ENCODE data around the gene IGDCC3.

IGDCC3 gene

GRCh38 chr15:65311760-65312159 is 66.0 kb downstream of the IGDCC3 start:
- H3K4me3 Mint-ChIP-seq: no peak overlapping the region
- H3K27ac Mint-ChIP-seq: no peak overlapping the region
- peaks cover 4% of the 10 kb centered on the region for H3K27me3 Mint-ChIP-seq
- no peaks in the 10 kb centered on the region for H3K36me3 Mint-ChIP-seq
- no peak for ATAC-seq (ENCODE audit: low read depth)
- DNase-seq (ENCODE audit: low spot score in 2 of 2): no peak
- H3K4me1 Mint-ChIP-seq: no peaks in the 10 kb centered on the region
- no peaks in the 10 kb centered on the region for H3K9me3 Mint-ChIP-seq

DNA sequence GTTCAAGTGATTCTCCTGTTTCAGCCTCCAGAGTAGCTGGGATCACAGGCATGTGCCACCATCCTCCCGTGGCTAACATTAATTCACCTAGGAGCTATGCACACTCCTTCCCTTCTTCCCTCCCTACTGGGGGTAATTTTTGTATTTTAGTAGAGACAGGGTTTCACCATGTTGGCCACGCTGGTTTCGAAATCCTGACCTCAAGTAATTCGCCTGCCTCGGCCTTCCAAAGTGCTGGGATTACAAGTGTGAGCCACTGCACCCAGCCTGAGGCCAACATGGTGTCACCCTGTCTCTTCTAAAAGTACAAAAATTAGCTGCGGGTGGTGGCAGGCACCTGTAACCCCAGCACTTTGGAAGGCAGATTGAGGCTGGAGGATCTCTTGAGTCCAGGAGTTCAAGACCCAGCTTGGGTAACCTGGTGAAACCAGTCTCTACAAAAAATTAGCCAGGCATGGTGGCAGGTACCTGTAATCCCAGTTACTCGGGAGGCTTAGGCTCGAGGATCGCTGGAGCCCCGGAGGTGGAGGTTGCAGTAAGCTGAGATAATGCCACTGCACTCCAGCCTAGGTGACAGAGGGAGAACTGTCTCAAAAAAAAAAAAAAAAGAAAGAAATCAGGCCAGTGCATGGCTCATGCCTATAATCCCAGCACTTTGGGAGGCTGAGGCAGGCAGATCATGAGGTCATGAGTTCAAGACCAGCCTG is 67.2 kb downstream of the IGDCC3 start:
- Mint-ChIP-seq H3K27me3 (peaks cover 4% of the 10 kb centered on the region), H3K4me1 (no peaks in the 10 kb centered on the region), H3K4me3 (no peak overlapping the region)

GRCh38 chr15:65309882-65310418 is 67.9 kb downstream of the IGDCC3 start:
- no peaks in the 10 kb centered on the region for H3K36me3 Mint-ChIP-seq
- no peaks in the 10 kb centered on the region for H3K27me3 Mint-ChIP-seq
- H3K9me3 Mint-ChIP-seq: no peaks in the 10 kb centered on the region
- no peak overlapping the region for H3K4me3 Mint-ChIP-seq
- no peak overlapping the region for H3K27ac Mint-ChIP-seq
- peaks cover 2% of the 10 kb centered on the region for H3K4me1 Mint-ChIP-seq
- DNase-seq (ENCODE audit: low spot score in 2 of 2) (no peak), ATAC-seq (ENCODE audit: low read depth) (no peak)

More for the DNA sequence above, 67.2 kb downstream of the IGDCC3 start:
- Mint-ChIP-seq H3K36me3 (no peaks in the 10 kb centered on the region), H3K9me3 (no peaks in the 10 kb centered on the region), H3K27ac (no peak overlapping the region)
- no peak for DNase-seq (ENCODE audit: low spot score in 2 of 2)
- no peak for ATAC-seq (ENCODE audit: low read depth)

- Mint-ChIP-seq H3K9me3 (no peaks in the 10 kb centered on the region), H3K36me3 (no peaks in the 10 kb centered on the region), H3K27me3 (no peaks in the 10 kb centered on the region), H3K27ac (no peak overlapping the region), H3K4me3 (no peak overlapping the region), H3K4me1 (peaks cover 7% of the 10 kb centered on the region)
- ATAC-seq (ENCODE audit: low read depth): no peak
- DNase-seq (ENCODE audit: low spot score in 2 of 2): no peak
These were observed 69.8 kb downstream of the IGDCC3 start for GRCh38 chr15:65307978-65308377.

DNA sequence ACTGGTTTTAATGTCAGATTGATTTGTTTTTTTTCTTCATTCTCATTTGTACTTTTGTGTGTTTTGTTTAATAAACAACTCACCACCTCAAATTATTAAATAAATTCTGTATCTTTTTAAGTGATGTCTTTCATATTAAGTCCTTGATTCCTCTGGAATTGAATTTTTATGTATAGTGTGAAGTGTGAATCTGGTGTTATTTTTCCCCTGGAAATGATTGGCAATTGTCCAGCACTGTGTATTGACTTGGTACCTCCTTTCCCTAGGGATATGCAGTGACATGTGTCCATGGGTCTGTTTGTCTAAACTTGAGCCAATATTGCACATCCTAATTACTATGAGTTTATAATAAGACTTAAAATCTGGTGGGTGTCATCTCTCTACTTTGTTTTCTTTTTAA is 71.3 kb downstream of the IGDCC3 start:
- DNase-seq (ENCODE audit: low spot score in 2 of 2): no peak
- Mint-ChIP-seq H3K27ac (peak overlapping the region; percentile 74), H3K9me3 (no peaks in the 10 kb centered on the region), H3K4me3 (no peak overlapping the region), H3K27me3 (no peaks in the 10 kb centered on the region), H3K36me3 (no peaks in the 10 kb centered on the region), H3K4me1 (peaks cover 7% of the 10 kb centered on the region)
- ATAC-seq (ENCODE audit: low read depth): no peak

DNA sequence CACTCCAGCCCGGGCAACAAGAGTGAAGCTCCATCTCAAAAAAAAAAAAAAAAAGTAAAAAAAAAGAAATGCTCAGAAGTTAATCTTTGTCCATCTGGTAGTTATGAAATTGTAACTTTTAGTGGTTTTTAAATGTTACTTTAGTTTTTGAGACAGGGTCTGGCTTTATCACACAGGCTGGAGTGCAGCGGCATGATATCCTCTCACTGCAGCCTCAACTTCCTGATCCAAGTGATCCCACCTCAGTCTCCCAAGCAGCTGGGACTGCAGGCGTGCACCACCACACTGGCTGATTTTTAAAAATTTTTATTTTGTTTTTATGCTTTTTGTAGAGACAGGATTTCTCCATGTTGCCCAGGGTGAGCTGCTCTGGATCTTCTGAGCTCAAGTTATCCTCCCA is 72.0 kb downstream of the IGDCC3 start:
- peaks cover 7% of the 10 kb centered on the region for H3K4me1 Mint-ChIP-seq
- H3K27me3 Mint-ChIP-seq: no peaks in the 10 kb centered on the region
- peak overlapping the region; percentile 74 for H3K27ac Mint-ChIP-seq
- no peaks in the 10 kb centered on the region for H3K36me3 Mint-ChIP-seq
- H3K9me3 Mint-ChIP-seq: no peaks in the 10 kb centered on the region
- DNase-seq (ENCODE audit: low spot score in 2 of 2) (no peak), ATAC-seq (ENCODE audit: low read depth) (no peak)
- H3K4me3 Mint-ChIP-seq: no peak overlapping the region

GRCh38 chr15:65305150-65305758 is 72.5 kb downstream of the IGDCC3 start:
- peaks cover 8% of the 10 kb centered on the region for H3K4me1 Mint-ChIP-seq
- no peaks in the 10 kb centered on the region for H3K36me3 Mint-ChIP-seq
- no peaks in the 10 kb centered on the region for H3K9me3 Mint-ChIP-seq
- no peaks in the 10 kb centered on the region for H3K27me3 Mint-ChIP-seq
- DNase-seq (ENCODE audit: low spot score in 2 of 2) (no peak), ATAC-seq (ENCODE audit: low read depth) (no peak)
- peak overlapping the region; percentile 100 for H3K27ac Mint-ChIP-seq
- H3K4me3 Mint-ChIP-seq: peak overlapping the region; percentile 91

DNA sequence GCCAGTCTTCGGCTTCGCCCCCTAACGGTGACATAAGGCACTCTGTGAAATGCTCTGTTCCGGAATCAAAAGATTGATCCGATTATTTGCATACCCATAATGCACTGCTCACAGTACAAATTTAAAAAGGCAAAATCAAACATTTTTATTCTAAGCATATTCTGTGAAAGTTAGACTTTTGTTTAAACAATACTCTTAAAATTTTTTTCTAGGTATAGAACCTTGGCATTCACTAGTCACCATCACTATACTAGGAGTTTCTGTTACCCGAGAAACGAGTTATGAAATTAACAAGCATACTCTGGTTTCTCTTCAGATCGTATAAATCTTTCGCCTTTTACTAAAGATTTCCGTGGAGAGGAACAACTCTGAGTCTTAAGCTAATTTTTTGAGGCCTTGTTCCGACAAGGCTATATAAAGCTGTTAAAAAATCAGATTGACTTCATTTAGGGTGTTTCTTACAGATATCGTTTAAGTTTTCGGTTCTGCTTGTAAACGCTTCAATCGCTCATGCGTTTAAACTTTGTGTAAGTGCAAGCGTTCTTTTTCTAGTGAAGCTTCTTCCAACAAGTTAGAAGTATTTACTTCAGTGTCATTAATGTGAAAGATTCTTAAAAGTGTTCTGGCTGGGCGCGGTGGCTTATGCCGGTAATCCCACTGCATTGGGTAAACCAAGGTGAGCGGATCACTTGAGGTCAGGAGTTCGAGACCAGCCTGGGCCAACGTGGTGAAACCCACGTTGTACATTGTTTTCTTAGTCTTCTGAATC is 73.2 kb downstream of the IGDCC3 start, which contains the start of gene RNU5B-1:
Gene RNU5B-1, plus strand, starts transcription at position 297 of the 769 bp plus-strand sequence.
- peak within 1 kb of the TSS; percentile 100 for H3K27ac Mint-ChIP-seq
- H3K27me3 Mint-ChIP-seq: no peaks in the 10 kb centered on the region
- no peaks in the 10 kb centered on the region for H3K36me3 Mint-ChIP-seq
- H3K4me1 Mint-ChIP-seq: peaks cover 9% of the 10 kb centered on the region
- DNase-seq (ENCODE audit: low spot score in 2 of 2) (peak; percentile 68 to 87), ATAC-seq (ENCODE audit: low read depth) (peak; percentile 79)
- peak within 1 kb of the TSS; percentile 91 for H3K4me3 Mint-ChIP-seq
- H3K9me3 Mint-ChIP-seq: no peaks in the 10 kb centered on the region

GRCh38 chr15:65303687-65304380 is 74.0 kb downstream of the IGDCC3 start:
- no peak for ATAC-seq (ENCODE audit: low read depth)
- H3K4me1 Mint-ChIP-seq: peaks cover 9% of the 10 kb centered on the region
- no peaks in the 10 kb centered on the region for H3K27me3 Mint-ChIP-seq
- H3K9me3 Mint-ChIP-seq: no peaks in the 10 kb centered on the region
- peak overlapping the region; percentile 91 for H3K4me3 Mint-ChIP-seq
- peak overlapping the region; percentile 100 for H3K27ac Mint-ChIP-seq
- DNase-seq (ENCODE audit: low spot score in 2 of 2): no peak
- no peaks in the 10 kb centered on the region for H3K36me3 Mint-ChIP-seq

GRCh38 chr15:65302061-65302460 is 75.7 kb downstream of the IGDCC3 start:
- H3K27ac Mint-ChIP-seq: no peak overlapping the region
- no peaks in the 10 kb centered on the region for H3K36me3 Mint-ChIP-seq
- no peaks in the 10 kb centered on the region for H3K27me3 Mint-ChIP-seq
- DNase-seq (ENCODE audit: low spot score in 2 of 2) (no peak), ATAC-seq (ENCODE audit: low read depth) (no peak)
- no peak overlapping the region for H3K4me3 Mint-ChIP-seq
- no peaks in the 10 kb centered on the region for H3K9me3 Mint-ChIP-seq
- peaks cover 9% of the 10 kb centered on the region for H3K4me1 Mint-ChIP-seq

GRCh38 chr15:65300924-65301441 is 76.8 kb downstream of the IGDCC3 start:
- peaks cover 13% of the 10 kb centered on the region for H3K4me1 Mint-ChIP-seq
- H3K4me3 Mint-ChIP-seq: no peak overlapping the region
- H3K27ac Mint-ChIP-seq: peak overlapping the region; percentile 84
- H3K36me3 Mint-ChIP-seq: no peaks in the 10 kb centered on the region
- no peaks in the 10 kb centered on the region for H3K27me3 Mint-ChIP-seq
- no peak for DNase-seq (ENCODE audit: low spot score in 2 of 2)
- no peak for ATAC-seq (ENCODE audit: low read depth)
- no peaks in the 10 kb centered on the region for H3K9me3 Mint-ChIP-seq

DNA sequence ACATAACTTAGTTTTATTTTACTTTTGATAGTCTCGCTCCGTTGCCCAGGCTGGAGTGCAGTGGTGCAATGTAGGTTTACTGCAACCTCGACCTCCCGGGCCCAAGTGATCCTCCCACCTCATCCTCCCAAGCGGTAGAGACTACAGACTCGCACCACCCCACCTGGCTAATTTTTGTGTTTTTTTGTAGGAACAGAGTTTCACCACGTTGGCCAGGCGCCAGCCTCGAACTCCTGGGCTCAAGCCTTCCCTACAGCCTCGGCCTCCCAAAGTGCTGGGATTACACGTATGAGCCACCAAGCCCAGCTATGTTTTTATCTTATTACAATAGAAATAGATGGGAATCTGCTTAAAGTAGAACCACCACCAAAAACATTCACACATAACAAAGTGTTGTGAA is 79.1 kb downstream of the IGDCC3 start:
- Mint-ChIP-seq H3K4me3 (peak overlapping the region; percentile 39), H3K9me3 (no peaks in the 10 kb centered on the region), H3K4me1 (peaks cover 6% of the 10 kb centered on the region), H3K36me3 (no peaks in the 10 kb centered on the region), H3K27me3 (no peaks in the 10 kb centered on the region), H3K27ac (no peak overlapping the region)
- DNase-seq (ENCODE audit: low spot score in 2 of 2) (no peak), ATAC-seq (ENCODE audit: low read depth) (no peak)

- ATAC-seq (ENCODE audit: low read depth) (no peak), DNase-seq (ENCODE audit: low spot score in 2 of 2) (no peak)
- Mint-ChIP-seq H3K4me3 (no peak overlapping the region), H3K4me1 (peaks cover 14% of the 10 kb centered on the region), H3K27ac (no peak overlapping the region), H3K36me3 (no peaks in the 10 kb centered on the region), H3K27me3 (no peaks in the 10 kb centered on the region), H3K9me3 (no peaks in the 10 kb centered on the region)
These were observed 84.8 kb downstream of the IGDCC3 start for GRCh38 chr15:65292938-65293518.

Measured in memory B cell (primary cell).